ENCODE results near the gene PIK3IP1.

- TF ChIP-seq CTCF (IDR thresholded peaks at IDR 0.05): no peak
- no peak for TF ChIP-seq POLR2A (IDR thresholded peaks at IDR 0.05)
Observed at GRCh38 chr22:31333641-31334040, 41.4 kb upstream of the PIK3IP1 start.
